Neural progenitor cell (in vitro differentiated cells): ENCODE measurements around the gene LIF.

Experiments used
- CTCF ChIP-seq: fragments of 200-600 bp; sonication (generic); IDR thresholded peaks from 2 replicates; pipeline ENCODE4 v1.5.1; 2017; ENCODE audit warnings: antibody characterized with exemption, mild to moderate bottlenecking
- EZH2 ChIP-seq: fragments of 200-600 bp; sonication (generic); IDR thresholded peaks from 2 replicates; pipeline ENCODE4 v1.6.1; 2017; ENCODE audit warnings: antibody characterized with exemption, mild to moderate bottlenecking, moderate library complexity
- EZH2phosphoT487 ChIP-seq: fragments of 200-600 bp; sonication (generic); IDR thresholded peaks from 2 replicates; pipeline ENCODE4 v1.6.1; 2017; ENCODE audit warnings: antibody characterized with exemption

GRCh38 chr22:30285846-30286200 lies 39.3 kb upstream of the LIF start:
- no peak for TF ChIP-seq CTCF
- TF ChIP-seq EZH2, result no peak
- no peak for TF ChIP-seq EZH2phosphoT487
